Choroid plexus epithelial cell (primary cell): Measurements from ENCODE around the gene MSLN.
A peak's percentile ranks its signal among the peaks of the same experiment; 100 is the strongest.

Experiments used
- DNase-seq: peaks from one replicate; pipeline ENCODE4 v3.0.0-alpha.2; 2010; ENCODE audit warnings: low read depth
- H3K4me3 ChIP-seq: 2 replicates; pipeline ENCODE4 v1.5.1; 2011; ENCODE audit warnings: low read depth, mild to moderate bottlenecking, control low read depth, low read length, moderate library complexity
- CTCF ChIP-seq: conservative IDR thresholded peaks from 2 replicates; pipeline ENCODE4 v1.5.1; 2011; ENCODE audit warnings: low read depth, mild to moderate bottlenecking, control low read depth, inconsistent platforms, low read length, moderate library complexity

Gene MSLN

GRCh38 chr16:723695-724094 is 36.8 kb upstream of the MSLN start:
- no peak for DNase-seq
- H3K4me3 ChIP-seq: no peak overlapping the region
- TF ChIP-seq CTCF: no peak

GRCh38 chr16:724188-725040 is 36.1 kb upstream of the MSLN start:
- H3K4me3 ChIP-seq: no peak overlapping the region
- TF ChIP-seq CTCF: no peak

GRCh38 chr16:725041-725376 is 35.5 kb upstream of the MSLN start:
- no peak overlapping the region for H3K4me3 ChIP-seq
- DNase-seq: no peak
- no peak for TF ChIP-seq CTCF

More at GRCh38 chr16:724188-725040, 36.1 kb upstream of the MSLN start:
- DNase-seq: no peak

GRCh38 chr16:725463-726187 is 34.9 kb upstream of the MSLN start:
- no peak for TF ChIP-seq CTCF
- DNase-seq: no peak

GRCh38 chr16:726188-726437 is 34.4 kb upstream of the MSLN start:
- no peak for TF ChIP-seq CTCF
- H3K4me3 ChIP-seq: no peak overlapping the region
- no peak for DNase-seq

More at GRCh38 chr16:725463-726187, 34.9 kb upstream of the MSLN start:
- H3K4me3 ChIP-seq: no peak overlapping the region

- TF ChIP-seq CTCF: no peak
- peak; percentile 64 for DNase-seq
- H3K4me3 ChIP-seq: peak within 1 kb of the TSS; percentile 68
Measured at GRCh38 chr16:726438-727290, 33.9 kb upstream of the MSLN start, which contains the start of the genes CCDC78 and HAGHL. Gene CCDC78 (minus strand): TSS chr16:726443. CDS start chr16:726367, 76 bp downstream. Gene HAGHL (plus strand): TSS chr16:727106. CDS start chr16:727510, 404 bp downstream.
